Astrocyte (in vitro differentiated cells and primary cell): ENCODE data around the gene IMPA2. TPM values are rescaled to one million over a fixed set of nuclear protein-coding genes. Genes with fewer than 3 reads are reported as not detected.
A peak's percentile ranks its signal among the peaks of the same experiment; 100 is the strongest.

Source experiments
- DNase-seq: peaks from one replicate; pipeline ENCODE4 v3.0.0-alpha.2; 2010; ENCODE audit warnings: low read depth
- FAIRE-seq: peaks from 2 replicates; lab custom pipeline; 2011; peaks lifted over from hg19 to GRCh38; lab: Jason Lieb, UNC
- H2AFZ ChIP-seq: 2 replicates; pipeline ENCODE4 v1.6.0; 2012; ENCODE audit warnings: low read depth, low read length, inconsistent platforms
- H3K27ac ChIP-seq: 2 replicates; pipeline ENCODE4 v1.5.1; 2011; ENCODE audit warnings: low read depth, low read length, inconsistent platforms
- H3K27me3 ChIP-seq: 2 replicates; pipeline ENCODE4 v1.6.0; 2011; ENCODE audit warnings: low read length, inconsistent platforms; ENCODE audit not compliant: insufficient read depth
- H3K36me3 ChIP-seq: 2 replicates; pipeline ENCODE4 v1.5.1; 2011; ENCODE audit warnings: low read length, inconsistent platforms; ENCODE audit not compliant: insufficient read depth
- H3K4me1 ChIP-seq: 2 replicates; pipeline ENCODE4 v1.5.1; 2011; ENCODE audit warnings: low read length, inconsistent platforms; ENCODE audit not compliant: insufficient read depth
- H3K4me2 ChIP-seq: 2 replicates; pipeline ENCODE4 v1.6.0; 2012; ENCODE audit warnings: low read length, inconsistent platforms
- H3K4me3 ChIP-seq: 2 replicates; pipeline ENCODE4 v1.5.1; 2011; ENCODE audit warnings: low read depth, mild to moderate bottlenecking, low read length, inconsistent platforms; ENCODE audit not compliant: insufficient read depth
- H3K79me2 ChIP-seq: 2 replicates; pipeline ENCODE4 v1.6.0; 2012; ENCODE audit warnings: mild to moderate bottlenecking, low read length, inconsistent platforms; ENCODE audit not compliant: insufficient read depth
- H3K9ac ChIP-seq: 2 replicates; pipeline ENCODE4 v1.6.0; 2012; ENCODE audit warnings: mild to moderate bottlenecking, low read length, inconsistent platforms
- H3K9me3 ChIP-seq: 2 replicates; pipeline ENCODE4 v1.5.1; 2012; ENCODE audit warnings: low read depth, mild to moderate bottlenecking, low read length, inconsistent platforms; ENCODE audit not compliant: insufficient read depth
- H4K20me1 ChIP-seq: 2 replicates; pipeline ENCODE4 v1.6.0; 2012; ENCODE audit warnings: low read length, inconsistent platforms; ENCODE audit not compliant: insufficient read depth
- H3K27ac Mint-ChIP-seq: one replicate; pipeline ENCODE4 v1.8.0; 2021; ENCODE audit warnings: mild to moderate bottlenecking, mixed read lengths; ENCODE audit not compliant: unreplicated experiment
- H3K27me3 Mint-ChIP-seq: one replicate; pipeline ENCODE4 v1.8.0; 2021; ENCODE audit warnings: low read depth, mixed read lengths; ENCODE audit not compliant: unreplicated experiment
- H3K36me3 Mint-ChIP-seq: one replicate; pipeline ENCODE4 v1.8.0; 2021; ENCODE audit warnings: low read depth, mixed read lengths; ENCODE audit not compliant: unreplicated experiment
- H3K4me1 Mint-ChIP-seq: one replicate; pipeline ENCODE4 v1.8.0; 2021; ENCODE audit warnings: low read depth, mixed read lengths; ENCODE audit not compliant: unreplicated experiment
- H3K4me3 Mint-ChIP-seq: one replicate; pipeline ENCODE4 v1.8.0; 2021; ENCODE audit warnings: mild to moderate bottlenecking, moderate library complexity, mixed read lengths; ENCODE audit not compliant: unreplicated experiment
- H3K9me3 Mint-ChIP-seq: one replicate; pipeline ENCODE4 v1.8.0; 2021; ENCODE audit warnings: mild to moderate bottlenecking, mixed read lengths; ENCODE audit not compliant: unreplicated experiment
- CTCF ChIP-seq: IDR thresholded peaks from 2 replicates; pipeline ENCODE4 v1.5.1; 2011; ENCODE audit warnings: low read depth, mild to moderate bottlenecking, inconsistent platforms, low read length, moderate library complexity; ENCODE audit not compliant: insufficient read depth
- EZH2 ChIP-seq: IDR thresholded peaks from 2 replicates; pipeline ENCODE4 v1.6.1; 2012; ENCODE audit warnings: mild to moderate bottlenecking, low read length, inconsistent platforms; ENCODE audit not compliant: insufficient read depth
- total RNA-seq: library from RNA; stranded (reverse); gene quantifications from 2 replicates; pipeline ENCODE4 v1.2.1, GENCODE V29; 2021

The IMPA2 gene
- total RNA-seq, 1 donor from 2014 or later: 4.8 TPM

GRCh38 chr18:11950824-11951223 lies 30.5 kb upstream of the IMPA2 start:
- no peaks in the 10 kb centered on the region for H3K27me3 Mint-ChIP-seq
- FAIRE-seq (no peak), DNase-seq (no peak)
- Histone ChIP-seq H2AFZ (no peak overlapping the region), H3K4me3 (no peak overlapping the region), H3K4me2 (no peak overlapping the region), H4K20me1 (no peaks in the 10 kb centered on the region), H3K9me3 (no peaks in the 10 kb centered on the region), H3K9ac (no peak overlapping the region), H3K36me3 (no peaks in the 10 kb centered on the region), H3K79me2 (no peaks in the 10 kb centered on the region), H3K27me3 (no peaks in the 10 kb centered on the region), H3K4me1 (peaks cover 32% of the 10 kb centered on the region), H3K27ac (no peak overlapping the region)
- no peaks in the 10 kb centered on the region for H3K9me3 Mint-ChIP-seq
- no peak overlapping the region for H3K27ac Mint-ChIP-seq
- H3K4me1 Mint-ChIP-seq: peaks cover 41% of the 10 kb centered on the region
- peaks cover 2% of the 10 kb centered on the region for H3K36me3 Mint-ChIP-seq
- TF ChIP-seq CTCF (no peak), EZH2 (no peak)
- no peak overlapping the region for H3K4me3 Mint-ChIP-seq

- Histone ChIP-seq H3K4me1 (peaks cover 31% of the 10 kb centered on the region), H3K4me2 (no peak overlapping the region), H3K9ac (no peak overlapping the region), H3K4me3 (no peak overlapping the region), H3K27me3 (no peaks in the 10 kb centered on the region), H3K27ac (no peak overlapping the region), H3K79me2 (no peaks in the 10 kb centered on the region), H2AFZ (peak overlapping the region; percentile 17), H3K9me3 (peaks cover 2% of the 10 kb centered on the region), H3K36me3 (no peaks in the 10 kb centered on the region), H4K20me1 (no peaks in the 10 kb centered on the region)
- no peak overlapping the region for H3K4me3 Mint-ChIP-seq
- H3K4me1 Mint-ChIP-seq: peaks cover 38% of the 10 kb centered on the region
- DNase-seq (no peak), FAIRE-seq (no peak)
- TF ChIP-seq CTCF (no peak), EZH2 (no peak)
- no peaks in the 10 kb centered on the region for H3K9me3 Mint-ChIP-seq
- H3K27me3 Mint-ChIP-seq: no peaks in the 10 kb centered on the region
- H3K36me3 Mint-ChIP-seq: peaks cover 2% of the 10 kb centered on the region
- no peak overlapping the region for H3K27ac Mint-ChIP-seq
Measured at GRCh38 chr18:11951390-11951851, 29.9 kb upstream of the IMPA2 start.

GRCh38 chr18:11953113-11953512 lies 28.2 kb upstream of the IMPA2 start:
- Histone ChIP-seq H3K4me1 (peaks cover 17% of the 10 kb centered on the region), H4K20me1 (no peaks in the 10 kb centered on the region), H3K9ac (no peak overlapping the region), H2AFZ (no peak overlapping the region), H3K4me3 (no peak overlapping the region), H3K27ac (no peak overlapping the region), H3K9me3 (peaks cover 13% of the 10 kb centered on the region), H3K4me2 (no peak overlapping the region), H3K27me3 (no peaks in the 10 kb centered on the region), H3K79me2 (no peaks in the 10 kb centered on the region), H3K36me3 (no peaks in the 10 kb centered on the region)
- Mint-ChIP-seq H3K27ac (no peak overlapping the region), H3K4me1 (peaks cover 28% of the 10 kb centered on the region), H3K4me3 (no peak overlapping the region), H3K9me3 (peaks cover 12% of the 10 kb centered on the region), H3K27me3 (no peaks in the 10 kb centered on the region), H3K36me3 (peaks cover 2% of the 10 kb centered on the region)
- FAIRE-seq (no peak), DNase-seq (peak; percentile 47)
- TF ChIP-seq CTCF (no peak), EZH2 (no peak)
